HG03196 (cell line): ENCODE results near the gene FAM222B.
"Not testable (repeated sequence)": the region's sequence is repeated elsewhere in the genome, so short reads cannot be mapped to it uniquely, and the experiment has no call there.

ENCODE experiments used
- ATAC-seq: cut with Tn5 transposase; IDR thresholded peaks from one replicate; pipeline ENCODE4 v1.9.1; 2021; ENCODE audit not compliant: unreplicated experiment

FAM222B gene

GRCh38 chr17:28871056-28871579 is 28.5 kb upstream of the FAM222B start:
- peak; percentile 87 for ATAC-seq

DNA sequence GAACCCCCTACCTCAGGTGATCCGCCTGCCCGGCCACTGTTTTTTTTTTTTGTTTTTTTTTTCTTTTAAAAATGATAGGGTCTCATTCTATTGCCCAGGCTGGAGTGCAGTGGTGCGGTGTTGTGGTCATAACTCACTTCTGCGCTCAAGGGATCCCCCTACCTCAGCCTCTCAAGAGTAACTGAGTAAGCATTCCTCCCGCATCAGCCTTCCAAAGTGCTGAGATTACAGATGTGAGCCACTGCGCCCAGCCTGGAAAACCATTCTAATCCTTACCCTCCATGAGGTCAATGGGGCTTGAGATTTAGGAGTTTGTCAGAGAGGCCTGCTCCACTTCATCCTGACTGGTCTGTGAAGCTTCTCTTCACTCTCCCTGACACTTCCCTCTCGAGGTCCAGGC is 24.7 kb upstream of the FAM222B start:
- no peak for ATAC-seq

DNA sequence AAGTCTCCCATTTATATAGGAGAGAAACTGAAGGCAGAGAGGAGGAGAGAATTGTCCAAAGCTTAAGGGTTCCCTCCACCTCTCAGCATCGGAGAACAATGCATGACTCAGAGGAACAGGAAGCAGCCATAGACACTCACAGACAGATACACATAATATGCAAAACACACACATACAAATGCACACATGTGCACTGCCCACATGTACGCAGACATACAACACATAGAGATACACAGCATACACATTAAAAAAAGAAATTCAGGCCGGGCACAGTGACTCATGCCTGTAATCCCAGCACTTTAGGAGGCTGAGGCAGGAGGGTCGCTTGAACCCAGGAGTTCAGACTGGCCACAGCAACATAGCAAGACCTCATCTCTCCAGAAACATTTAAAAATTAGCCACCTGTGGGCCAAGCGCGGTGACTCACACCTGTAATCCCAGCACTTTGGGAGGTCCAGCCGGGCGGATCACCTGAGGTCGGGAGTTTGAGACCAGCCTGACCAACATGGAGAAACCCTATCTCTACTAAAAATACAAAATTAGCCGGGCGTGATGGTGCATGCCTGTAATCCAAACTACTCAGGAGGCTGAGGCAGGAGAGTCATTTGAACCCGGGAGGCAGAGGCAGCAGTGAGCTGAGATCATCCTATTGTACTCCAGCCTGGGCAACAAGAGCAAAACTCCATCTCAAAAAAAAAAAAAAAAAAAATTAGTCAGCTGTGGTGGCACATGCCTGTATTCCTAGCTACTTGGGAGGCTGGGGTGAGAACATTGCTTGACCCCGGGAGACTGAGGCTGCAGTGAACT is 23.6 kb upstream of the FAM222B start:
- ATAC-seq = no peak

DNA sequence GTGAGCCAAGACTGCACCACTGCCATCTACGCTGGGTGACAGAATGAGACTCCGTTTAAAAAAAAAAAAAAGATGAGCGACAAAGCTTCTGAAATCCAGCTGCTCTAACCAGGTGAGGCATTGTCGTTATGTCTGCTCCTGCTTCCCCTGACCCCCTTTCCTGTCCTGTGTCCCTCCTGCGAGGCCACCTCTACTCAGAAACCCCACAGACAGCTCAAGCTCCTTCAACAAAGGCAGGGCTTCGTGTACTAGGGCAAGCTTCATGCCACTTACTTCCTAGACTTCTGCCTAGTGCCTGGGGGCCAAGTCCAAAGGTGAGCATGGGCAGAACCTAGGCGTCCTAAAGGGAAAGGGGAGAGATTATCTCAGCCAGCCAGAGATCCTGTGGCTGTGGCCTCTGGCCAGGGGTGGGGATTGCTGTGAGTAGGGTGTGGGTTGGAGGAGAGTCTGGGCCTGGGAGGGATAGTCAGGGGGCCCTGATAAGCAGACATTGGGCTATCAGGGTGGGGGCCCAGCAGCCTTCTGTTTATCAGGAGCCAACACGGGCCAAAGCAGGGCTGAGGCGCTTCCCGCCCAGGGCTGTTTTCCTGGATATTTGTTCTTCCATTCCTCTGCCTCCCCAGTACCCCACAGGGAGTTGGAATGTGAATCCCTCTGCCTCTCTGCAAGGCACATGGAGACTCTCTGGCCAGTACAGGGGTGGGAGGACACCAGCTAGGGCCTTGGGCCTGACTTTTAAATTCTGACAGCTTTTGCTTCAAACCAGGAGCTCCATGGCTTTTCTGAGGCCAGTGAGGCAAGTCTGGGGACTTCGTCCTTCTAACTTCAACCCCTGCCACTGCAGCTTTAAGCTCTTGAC is 22.6 kb upstream of the FAM222B start:
- no peak for ATAC-seq

- ATAC-seq = no peak
Measured at GRCh38 chr17:28863953-28864352, 21.4 kb upstream of the FAM222B start.

- no peak for ATAC-seq
Measured at GRCh38 chr17:28862561-28862960, 20.0 kb upstream of the FAM222B start.

GRCh38 chr17:28861393-28862203 is 19.0 kb upstream of the FAM222B start:
- ATAC-seq = no peak

DNA sequence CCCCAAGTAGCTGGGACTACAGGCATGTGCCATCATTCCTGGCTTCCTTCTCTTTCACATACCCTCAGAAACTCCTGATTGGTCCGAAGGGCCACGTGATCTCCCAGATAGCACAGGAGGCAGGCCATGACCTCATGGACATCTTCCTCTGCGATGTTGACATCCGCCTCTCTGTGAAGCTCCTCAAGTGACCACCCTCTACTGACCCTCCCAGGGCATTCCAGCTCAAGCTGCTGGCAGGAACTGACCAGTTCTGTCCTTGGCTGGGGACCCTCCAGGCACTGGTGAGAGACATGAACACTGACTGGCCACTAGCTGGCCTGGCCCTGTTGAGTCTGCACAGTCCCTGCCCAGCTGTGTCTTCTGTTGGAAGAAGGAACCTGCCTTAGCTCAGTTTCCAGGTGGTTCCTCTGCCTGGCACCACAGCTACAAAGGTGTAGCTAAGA is 17.8 kb upstream of the FAM222B start:
- ATAC-seq = no peak

DNA sequence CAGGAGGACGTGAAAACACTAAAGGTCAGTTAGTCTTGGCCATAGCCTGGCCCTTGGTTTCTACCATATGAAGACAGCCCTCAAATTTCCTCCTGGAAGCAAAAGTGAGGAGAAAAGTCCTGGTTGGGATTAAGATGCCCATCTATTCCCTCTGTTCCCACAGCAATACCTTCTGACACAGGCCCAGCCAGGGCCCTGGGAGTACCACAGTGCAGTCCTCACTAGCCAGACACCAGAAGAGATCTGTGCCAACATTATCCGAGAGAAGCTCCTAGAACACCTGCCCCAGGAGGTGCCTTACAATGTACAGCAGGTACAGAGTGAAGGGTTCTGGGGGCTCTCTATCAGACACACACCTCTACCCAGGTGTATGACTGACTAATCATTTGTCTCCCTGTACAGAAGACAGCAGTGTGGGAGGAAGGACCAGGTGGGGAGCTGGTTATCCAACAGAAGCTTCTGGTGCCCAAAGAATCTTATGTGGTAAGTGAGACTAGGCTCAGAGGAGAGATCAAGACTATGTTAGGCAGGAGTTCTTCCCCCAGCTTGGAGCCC is 16.3 kb upstream of the FAM222B start:
- ATAC-seq = no peak

- no peak for ATAC-seq
Measured at GRCh38 chr17:28857905-28858800, 15.6 kb upstream of the FAM222B start.

- no peak for ATAC-seq
Measured at GRCh38 chr17:28856028-28856574, 13.5 kb upstream of the FAM222B start.

GRCh38 chr17:28855336-28855679 is 12.7 kb upstream of the FAM222B start:
- ATAC-seq = no peak

GRCh38 chr17:28854457-28855335 is 12.1 kb upstream of the FAM222B start, which contains the start of gene ERAL1:
Gene ERAL1 (plus strand): TSS chr17:28855016. CDS start chr17:28855035, 19 bp downstream.
- ATAC-seq = peak; percentile 84

DNA sequence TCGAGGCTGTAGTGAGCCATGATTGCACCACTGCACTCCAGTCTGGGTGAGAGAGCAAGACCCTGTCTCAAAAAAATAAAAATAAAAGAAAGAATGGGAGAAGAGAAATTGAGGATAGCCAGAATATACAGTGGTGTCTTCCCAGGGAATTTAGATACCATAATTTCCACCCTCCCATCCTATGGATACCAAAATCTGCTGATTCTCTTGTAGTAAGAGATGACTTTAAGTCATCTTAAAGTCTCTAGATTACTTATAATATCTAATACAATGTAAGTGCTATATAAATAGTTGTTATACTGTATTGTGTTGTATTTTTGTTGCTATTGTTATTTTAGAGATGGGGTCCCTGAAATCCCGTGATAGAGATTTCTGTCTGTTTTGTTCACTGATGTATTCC is 10.7 kb upstream of the FAM222B start:
- ATAC-seq = no peak

DNA sequence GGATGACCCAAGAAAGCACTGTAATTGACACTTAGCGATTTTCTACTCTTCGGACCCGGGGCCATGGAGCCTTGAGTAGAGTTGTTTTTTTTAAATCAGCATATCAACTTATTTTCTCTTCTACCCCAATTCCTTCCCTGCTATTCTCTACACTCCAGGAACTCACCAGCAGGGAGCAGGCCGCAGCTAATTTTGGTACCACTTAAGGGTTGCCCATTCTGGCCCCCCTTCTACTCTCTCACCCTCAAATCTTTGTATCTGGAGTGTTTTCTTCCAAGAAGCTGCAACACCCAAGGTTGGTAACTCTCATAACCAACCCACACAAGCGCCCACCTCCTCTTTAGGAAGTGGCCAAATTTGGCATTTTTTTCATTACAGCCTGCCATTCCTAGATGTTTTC is 6.7 kb upstream of the FAM222B start:
- no peak for ATAC-seq

GRCh38 chr17:28848667-28849066 is 6.1 kb upstream of the FAM222B start:
- ATAC-seq = not testable (repeated sequence)

DNA sequence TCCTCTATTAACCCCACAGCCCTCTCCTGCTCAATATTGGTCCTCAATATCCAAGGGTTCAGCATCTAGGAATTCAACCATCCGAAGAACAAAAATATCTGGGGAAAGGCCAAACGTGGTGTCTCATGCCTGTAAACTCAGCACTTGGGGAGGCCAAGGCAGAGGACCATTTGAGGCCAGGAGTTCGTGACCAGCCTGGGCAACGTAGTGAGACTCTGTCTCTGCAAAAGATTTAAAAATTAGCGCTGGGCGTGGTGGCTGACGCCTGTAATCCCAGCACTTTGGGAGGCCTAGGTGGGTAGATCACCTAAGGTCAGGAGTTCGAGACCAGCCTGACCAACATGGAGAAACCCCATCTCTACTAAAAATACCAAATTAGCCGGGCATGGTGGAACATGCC is 4.1 kb upstream of the FAM222B start:
- not testable (repeated sequence) for ATAC-seq

- ATAC-seq = no peak
Measured at GRCh38 chr17:28846231-28846630, 3.6 kb upstream of the FAM222B start.

GRCh38 chr17:28843816-28844148 is 1.2 kb upstream of the FAM222B start:
- ATAC-seq = no peak
